ENCODE data around the gene RPL22.
"Not testable (repeated sequence)": the region's sequence is repeated elsewhere in the genome, so short reads cannot be mapped to it uniquely, and the experiment has no call there.

Gene RPL22

DNA sequence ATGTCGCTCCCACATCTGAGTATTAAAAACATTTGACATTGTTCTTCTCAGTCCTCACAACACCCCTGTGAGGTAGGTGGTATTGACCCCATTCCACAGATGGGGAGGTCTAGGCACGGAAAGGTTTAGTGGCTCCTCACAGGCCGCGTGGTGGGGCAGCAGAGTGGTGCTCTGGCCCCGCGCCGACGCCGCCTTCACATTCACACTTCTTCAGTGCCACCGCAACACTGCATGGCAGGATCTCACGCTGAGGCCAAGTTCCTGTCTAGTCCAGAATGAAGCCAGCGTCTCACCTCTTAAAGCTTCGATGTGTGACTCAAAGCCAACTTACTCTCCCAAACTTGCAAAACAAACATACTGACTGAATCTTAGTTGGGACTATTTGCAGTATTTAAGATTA is 24.2 kb upstream of the RPL22 start:
- no peak for DNase-seq (ENCODE audit: low read depth)
- H3K4me3 ChIP-seq (ENCODE audit: low read length), result no peak overlapping the region
- TF ChIP-seq, protein P1, sequence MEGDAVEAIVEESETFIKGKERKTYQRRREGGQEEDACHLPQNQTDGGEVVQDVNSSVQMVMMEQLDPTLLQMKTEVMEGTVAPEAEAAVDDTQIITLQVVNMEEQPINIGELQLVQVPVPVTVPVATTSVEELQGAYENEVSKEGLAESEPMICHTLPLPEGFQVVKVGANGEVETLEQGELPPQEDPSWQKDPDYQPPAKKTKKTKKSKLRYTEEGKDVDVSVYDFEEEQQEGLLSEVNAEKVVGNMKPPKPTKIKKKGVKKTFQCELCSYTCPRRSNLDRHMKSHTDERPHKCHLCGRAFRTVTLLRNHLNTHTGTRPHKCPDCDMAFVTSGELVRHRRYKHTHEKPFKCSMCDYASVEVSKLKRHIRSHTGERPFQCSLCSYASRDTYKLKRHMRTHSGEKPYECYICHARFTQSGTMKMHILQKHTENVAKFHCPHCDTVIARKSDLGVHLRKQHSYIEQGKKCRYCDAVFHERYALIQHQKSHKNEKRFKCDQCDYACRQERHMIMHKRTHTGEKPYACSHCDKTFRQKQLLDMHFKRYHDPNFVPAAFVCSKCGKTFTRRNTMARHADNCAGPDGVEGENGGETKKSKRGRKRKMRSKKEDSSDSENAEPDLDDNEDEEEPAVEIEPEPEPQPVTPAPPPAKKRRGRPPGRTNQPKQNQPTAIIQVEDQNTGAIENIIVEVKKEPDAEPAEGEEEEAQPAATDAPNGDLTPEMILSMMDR (conservative IDR thresholded peaks at IDR 0.05; ENCODE audit: low read length), result no peak

DNA sequence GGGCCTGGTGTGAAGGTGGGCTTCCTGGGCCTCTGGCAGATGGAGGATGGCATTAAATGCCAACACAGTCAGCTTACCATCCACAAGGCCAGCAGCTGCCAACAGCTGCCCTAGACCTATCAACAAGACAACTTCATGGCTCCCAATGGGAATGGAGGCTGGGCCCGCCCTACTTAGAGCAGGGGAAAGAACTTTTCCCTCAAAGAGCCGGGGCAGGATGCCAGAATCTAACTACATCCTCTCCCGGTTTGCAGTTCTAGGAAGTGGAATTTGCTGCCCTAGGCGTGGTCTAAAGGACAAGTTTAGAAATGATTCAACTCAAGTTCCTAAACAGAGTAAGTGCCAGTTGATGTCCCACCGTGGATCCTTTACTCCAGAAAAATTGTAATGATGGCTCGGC is 23.2 kb upstream of the RPL22 start:
- TF ChIP-seq, protein P1 (conservative IDR thresholded peaks at IDR 0.05; ENCODE audit: low read length), result no peak
- peak; percentile 44 for DNase-seq (ENCODE audit: low read depth)

DNA sequence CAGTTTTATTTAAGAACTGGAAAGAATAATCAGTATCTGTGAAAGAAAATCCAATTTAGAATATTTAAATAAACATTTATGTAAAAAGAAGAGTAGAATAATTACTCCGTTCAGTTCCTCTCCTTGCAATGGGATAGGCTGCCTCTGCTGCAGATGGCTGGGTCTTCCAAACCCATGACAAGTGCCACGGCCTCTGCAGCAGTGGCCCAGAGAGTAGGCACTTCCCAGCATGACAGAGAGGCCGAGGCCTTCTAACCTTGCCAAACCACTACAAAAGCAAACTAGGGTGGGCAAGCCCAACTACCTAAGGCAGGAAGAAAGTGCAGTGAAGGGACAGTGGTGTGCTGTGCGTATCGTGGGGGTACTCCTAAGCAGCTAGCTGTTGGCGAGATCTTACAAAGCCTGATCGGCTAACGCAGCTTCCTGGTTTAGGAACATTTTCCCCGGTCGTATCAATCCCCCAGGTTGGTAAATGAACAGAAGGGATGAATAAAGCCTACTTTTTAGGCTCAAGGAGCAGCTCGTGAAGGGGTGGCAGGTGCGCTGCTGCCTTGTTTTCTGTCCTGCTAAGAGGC is 21.9 kb upstream of the RPL22 start:
- TF ChIP-seq, protein P1 (conservative IDR thresholded peaks at IDR 0.05; ENCODE audit: low read length), result no peak
- no peak overlapping the region for H3K4me3 ChIP-seq (ENCODE audit: low read length)
- DNase-seq (ENCODE audit: low read depth), result no peak

More for the DNA sequence above, 23.2 kb upstream of the RPL22 start:
- no peak overlapping the region for H3K4me3 ChIP-seq (ENCODE audit: low read length)

DNA sequence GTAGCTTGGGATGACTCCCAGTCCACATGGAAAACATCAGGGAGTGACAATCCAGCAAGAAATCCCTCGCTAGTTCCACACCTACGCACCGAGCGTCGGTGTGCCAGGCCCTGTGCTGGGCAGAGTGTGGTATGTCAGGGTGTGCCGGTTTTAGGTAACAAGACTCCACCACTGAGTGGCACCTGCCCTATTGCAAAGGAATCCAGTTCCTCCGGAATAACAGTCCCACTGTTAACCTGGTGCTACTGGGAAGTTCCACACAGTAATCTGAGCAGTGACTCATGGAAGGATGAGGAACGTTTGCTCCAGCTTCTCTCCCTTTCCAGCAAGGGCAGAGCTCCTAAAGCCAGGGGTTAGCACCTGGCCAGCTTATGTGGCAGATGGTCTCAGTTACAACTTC is 20.8 kb upstream of the RPL22 start:
- H3K4me3 ChIP-seq (ENCODE audit: low read length), result no peak overlapping the region
- TF ChIP-seq, protein P1 (conservative IDR thresholded peaks at IDR 0.05; ENCODE audit: low read length), result no peak
- DNase-seq (ENCODE audit: low read depth), result no peak

DNA sequence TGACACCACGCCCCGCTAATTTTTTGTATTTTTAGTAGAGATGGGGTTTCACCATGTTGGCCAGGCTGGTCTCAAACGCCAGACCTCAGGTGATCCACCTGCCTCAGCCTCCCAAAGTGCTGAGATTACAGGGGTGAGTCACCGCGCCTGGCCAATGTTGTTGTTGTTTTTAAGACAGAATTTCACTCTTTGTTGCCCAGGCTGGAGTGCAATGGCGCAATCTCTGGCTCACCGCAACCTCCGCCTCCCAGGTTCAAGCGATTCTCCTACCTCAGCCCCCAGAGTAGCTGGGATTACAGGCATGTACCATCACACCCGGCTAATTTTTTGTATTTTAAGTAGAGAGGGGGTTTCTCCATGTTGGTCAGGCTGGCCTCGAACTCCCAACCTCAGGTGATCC is 20.2 kb upstream of the RPL22 start:
- not testable (repeated sequence) for H3K4me3 ChIP-seq (ENCODE audit: low read length); DNase-seq (ENCODE audit: low read depth)

DNA sequence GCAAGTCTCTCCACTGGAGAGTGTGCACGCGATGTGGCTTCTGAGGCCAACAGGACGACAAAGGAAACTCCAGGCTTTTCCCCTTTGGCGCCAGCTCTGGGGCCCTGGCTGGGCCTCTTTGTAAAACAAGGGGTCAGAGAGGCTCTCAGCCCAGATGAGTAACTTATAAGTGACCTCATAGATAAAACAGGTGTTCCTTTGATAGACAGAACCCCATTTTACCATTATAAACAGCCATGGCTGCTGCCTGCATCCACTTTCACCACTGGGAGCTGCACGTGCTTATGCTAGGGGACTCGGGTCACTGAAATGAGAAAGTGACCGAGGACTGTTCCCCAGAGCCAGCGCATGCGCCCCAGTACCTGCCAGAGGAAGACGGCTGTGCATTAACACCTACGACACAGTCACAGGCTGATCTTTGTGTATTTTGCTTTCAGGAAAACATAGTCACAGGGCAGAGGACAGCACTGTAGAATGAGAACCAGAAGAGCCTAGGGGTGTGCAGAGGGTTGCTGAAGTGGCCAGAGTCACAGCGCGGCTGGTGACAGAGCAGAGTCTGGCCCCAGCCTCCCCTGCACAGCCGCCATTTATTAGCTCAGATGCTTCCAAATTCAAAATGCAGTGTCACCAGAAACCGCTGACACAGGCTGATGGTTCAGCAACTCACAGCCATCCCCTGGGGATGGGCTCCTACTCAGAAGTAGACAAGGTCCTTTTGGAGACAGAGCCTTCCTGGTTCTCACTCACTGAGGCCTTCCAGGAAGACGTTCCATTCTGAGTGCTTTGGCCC is 19.2 kb upstream of the RPL22 start:
- DNase-seq (ENCODE audit: low read depth), result no peak
- TF ChIP-seq, protein P1 (conservative IDR thresholded peaks at IDR 0.05; ENCODE audit: low read length), result no peak
- H3K4me3 ChIP-seq (ENCODE audit: low read length), result no peak overlapping the region

DNA sequence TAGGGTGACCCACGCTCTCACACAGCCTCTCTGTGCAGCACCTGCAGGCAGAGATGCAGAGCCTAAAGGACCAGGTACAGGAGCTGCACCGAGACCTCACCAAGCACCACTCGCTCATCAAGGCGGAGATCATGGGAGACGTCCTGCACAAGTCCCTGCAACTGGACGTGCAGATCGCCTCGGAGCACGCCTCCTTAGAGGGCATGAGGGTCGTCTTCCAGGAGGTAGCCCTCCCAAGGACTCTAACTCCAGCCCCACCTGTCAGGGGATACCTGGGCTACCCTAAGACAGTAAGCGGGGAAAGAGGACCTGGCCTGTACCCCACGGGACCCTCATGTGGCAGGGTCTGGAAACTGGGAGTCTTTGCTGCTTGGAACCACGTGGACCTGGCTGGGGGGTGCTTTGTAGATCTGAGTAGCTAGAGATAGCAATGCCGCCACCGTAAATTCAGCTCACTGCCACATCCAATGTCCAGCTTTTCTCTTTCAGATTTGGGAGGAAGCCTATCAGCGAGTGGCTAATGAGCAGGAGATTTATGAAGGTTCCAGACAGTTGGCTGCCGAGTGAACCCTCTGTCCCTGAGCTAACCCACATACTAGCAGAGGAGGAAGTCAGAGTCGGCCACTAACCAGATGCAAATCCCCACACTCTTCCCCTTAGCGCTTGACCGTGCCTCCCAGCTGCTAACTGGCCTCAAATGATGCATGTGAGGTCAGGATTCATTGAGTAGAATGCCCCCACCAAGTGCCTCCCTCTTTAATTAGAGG is 13.0 kb upstream of the RPL22 start:
- no peak for DNase-seq (ENCODE audit: low read depth)
- TF ChIP-seq, protein P1 (conservative IDR thresholded peaks at IDR 0.05; ENCODE audit: low read length), result no peak
- no peak overlapping the region for H3K4me3 ChIP-seq (ENCODE audit: low read length)

Measured in AG10803 (cell line).